SH-SY5Y (cell line): ENCODE results near the gene CFAP92.

Experiments
- GATA2 ChIP-seq: IDR thresholded peaks from 2 replicates; pipeline ENCODE4 v1.6.1; 2011; ENCODE audit warnings: mild to moderate bottlenecking, low read depth, low read length
- GATA3 ChIP-seq: IDR thresholded peaks from 2 replicates; pipeline ENCODE4 v1.6.1; 2011; ENCODE audit warnings: low read depth, mild to moderate bottlenecking, low read length, moderate library complexity

CFAP92 gene

GRCh38 chr3:128878011-128878457 is 115.8 kb downstream of the CFAP92 start:
- no peak for TF ChIP-seq GATA3
- no peak for TF ChIP-seq GATA2

GRCh38 chr3:128875556-128876120 is 118.2 kb downstream of the CFAP92 start:
- no peak for TF ChIP-seq GATA3
- no peak for TF ChIP-seq GATA2

GRCh38 chr3:128874481-128875180 is 119.2 kb downstream of the CFAP92 start:
- TF ChIP-seq GATA3 (no peak), GATA2 (no peak)

- TF ChIP-seq GATA3 (no peak), GATA2 (no peak)
Observed at GRCh38 chr3:128873244-128874022, 120.4 kb downstream of the CFAP92 start.

GRCh38 chr3:128872744-128873143 is 121.1 kb downstream of the CFAP92 start:
- TF ChIP-seq GATA3 (no peak), GATA2 (no peak)

- TF ChIP-seq GATA2 (no peak), GATA3 (no peak)
Observed at GRCh38 chr3:128872282-128872681, 121.6 kb downstream of the CFAP92 start.

- TF ChIP-seq GATA2 (no peak), GATA3 (no peak)
Observed at GRCh38 chr3:128870347-128870746, 123.5 kb downstream of the CFAP92 start.

GRCh38 chr3:128867200-128868125 is 126.4 kb downstream of the CFAP92 start:
- TF ChIP-seq GATA2 (no peak), GATA3 (no peak)

- peak; percentile 33; the same call in 1 of the 2 replicates for TF ChIP-seq GATA2
Observed at GRCh38 chr3:128864849-128865804, 128.7 kb downstream of the CFAP92 start.

- no peak for TF ChIP-seq GATA3
- no peak for TF ChIP-seq GATA2
Observed at GRCh38 chr3:128864351-128864811, 129.5 kb downstream of the CFAP92 start.

- TF ChIP-seq GATA3 = no peak
- no peak for TF ChIP-seq GATA2
Observed at GRCh38 chr3:128863560-128863959, 130.3 kb downstream of the CFAP92 start.

GRCh38 chr3:128861491-128861890 is 132.4 kb downstream of the CFAP92 start:
- TF ChIP-seq GATA2 = no peak
- TF ChIP-seq GATA3 = no peak
